ENCODE measurements around the gene SPECC1L.

DNA sequence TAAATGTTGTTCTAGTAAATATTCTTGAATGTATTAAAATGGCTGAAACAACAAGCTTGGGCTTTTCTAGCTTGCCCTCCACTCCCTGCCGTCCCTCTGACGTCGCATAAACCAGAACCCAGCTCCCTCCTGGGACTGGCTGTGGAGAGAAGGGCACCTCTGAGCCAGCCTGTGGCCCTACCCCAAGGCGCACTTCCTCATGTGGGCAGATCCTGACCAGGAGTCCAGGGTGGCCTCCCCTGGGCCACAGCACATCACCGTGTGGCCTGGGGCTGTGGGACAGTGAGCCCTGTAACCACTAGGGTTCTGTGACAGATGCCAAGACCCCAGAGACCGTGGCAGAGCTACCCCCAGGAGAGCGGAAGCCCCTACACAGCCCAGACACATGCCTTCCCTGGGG, 146.6 kb downstream of the SPECC1L start:
- TF ChIP-seq CTCF (IDR thresholded peaks at IDR 0.05; ENCODE audit: insufficient read depth, low read length) = no peak
- TF ChIP-seq POLR2AphosphoS5 (IDR thresholded peaks at IDR 0.05; ENCODE audit: low read depth) = no peak
- TF ChIP-seq, protein P1, sequence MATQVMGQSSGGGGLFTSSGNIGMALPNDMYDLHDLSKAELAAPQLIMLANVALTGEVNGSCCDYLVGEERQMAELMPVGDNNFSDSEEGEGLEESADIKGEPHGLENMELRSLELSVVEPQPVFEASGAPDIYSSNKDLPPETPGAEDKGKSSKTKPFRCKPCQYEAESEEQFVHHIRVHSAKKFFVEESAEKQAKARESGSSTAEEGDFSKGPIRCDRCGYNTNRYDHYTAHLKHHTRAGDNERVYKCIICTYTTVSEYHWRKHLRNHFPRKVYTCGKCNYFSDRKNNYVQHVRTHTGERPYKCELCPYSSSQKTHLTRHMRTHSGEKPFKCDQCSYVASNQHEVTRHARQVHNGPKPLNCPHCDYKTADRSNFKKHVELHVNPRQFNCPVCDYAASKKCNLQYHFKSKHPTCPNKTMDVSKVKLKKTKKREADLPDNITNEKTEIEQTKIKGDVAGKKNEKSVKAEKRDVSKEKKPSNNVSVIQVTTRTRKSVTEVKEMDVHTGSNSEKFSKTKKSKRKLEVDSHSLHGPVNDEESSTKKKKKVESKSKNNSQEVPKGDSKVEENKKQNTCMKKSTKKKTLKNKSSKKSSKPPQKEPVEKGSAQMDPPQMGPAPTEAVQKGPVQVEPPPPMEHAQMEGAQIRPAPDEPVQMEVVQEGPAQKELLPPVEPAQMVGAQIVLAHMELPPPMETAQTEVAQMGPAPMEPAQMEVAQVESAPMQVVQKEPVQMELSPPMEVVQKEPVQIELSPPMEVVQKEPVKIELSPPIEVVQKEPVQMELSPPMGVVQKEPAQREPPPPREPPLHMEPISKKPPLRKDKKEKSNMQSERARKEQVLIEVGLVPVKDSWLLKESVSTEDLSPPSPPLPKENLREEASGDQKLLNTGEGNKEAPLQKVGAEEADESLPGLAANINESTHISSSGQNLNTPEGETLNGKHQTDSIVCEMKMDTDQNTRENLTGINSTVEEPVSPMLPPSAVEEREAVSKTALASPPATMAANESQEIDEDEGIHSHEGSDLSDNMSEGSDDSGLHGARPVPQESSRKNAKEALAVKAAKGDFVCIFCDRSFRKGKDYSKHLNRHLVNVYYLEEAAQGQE (IDR thresholded peaks at IDR 0.05; ENCODE audit: insufficient replicate concordance, low read depth) = no peak
- TF ChIP-seq GABPA (IDR thresholded peaks at IDR 0.05; ENCODE audit: low read depth) = no peak
- TF ChIP-seq SPI1 (IDR thresholded peaks at IDR 0.05; ENCODE audit: borderline replicate concordance, low read depth) = peak; percentile 1; the same call in 1 of the 2 replicates
